Keratinocyte (primary cell): ENCODE data around the gene ITGB2. TPM values are rescaled to one million over a fixed set of nuclear protein-coding genes. Genes with fewer than 3 reads are reported as not detected.

Source experiments
- DNase-seq: peaks from one replicate; pipeline ENCODE4 v3.0.0-alpha.2; 2011; ENCODE audit warnings: low read depth, missing footprints, low spot score
- FAIRE-seq: peaks from 2 replicates; lab custom pipeline; 2011; peaks lifted over from hg19 to GRCh38; lab: Jason Lieb, UNC
- H2AFZ ChIP-seq: 2 replicates; pipeline ENCODE4 v1.6.0; 2012; ENCODE audit warnings: low read length, control low read depth, inconsistent platforms; ENCODE audit not compliant: control insufficient read depth
- H3K27ac ChIP-seq: 2 replicates; pipeline ENCODE4 v1.5.1; 2011; ENCODE audit warnings: low read length; ENCODE audit not compliant: control insufficient read depth, insufficient read depth
- H3K27me3 ChIP-seq: 3 replicates; pipeline ENCODE4 v1.6.0; 2011; ENCODE audit warnings: low read length; ENCODE audit not compliant: control insufficient read depth, insufficient read depth; ENCODE audit errors: extremely low read depth
- H3K36me3 ChIP-seq, 2 experiments: 2 replicates in 1 of 2; 3 replicates in 1 of 2; pipeline ENCODE4 v1.5.1; 2011; ENCODE audit warnings: low read length in 2 of 2, mild to moderate bottlenecking in 1 of 2; ENCODE audit not compliant: control insufficient read depth in 2 of 2, insufficient read depth in 2 of 2; ENCODE audit errors: extremely low read depth in 1 of 2
- H3K4me1 ChIP-seq: 3 replicates; pipeline ENCODE4 v1.5.1; 2011; ENCODE audit warnings: low read length; ENCODE audit not compliant: control insufficient read depth, insufficient read depth; ENCODE audit errors: extremely low read depth
- H3K4me2 ChIP-seq: 3 replicates; pipeline ENCODE4 v1.6.0; 2011; ENCODE audit warnings: low read depth, low read length; ENCODE audit not compliant: control insufficient read depth, insufficient read depth; ENCODE audit errors: extremely low read depth
- H3K4me3 ChIP-seq, 3 experiments: fragments of 200-600 bp in 1 of 3; sonication (generic) in 1 of 3; 2 replicates in 2 of 3; 3 replicates in 1 of 3; pipeline ENCODE4 v1.5.1; 2011 to 2016; ENCODE audit warnings: low read length in 3 of 3, mild to moderate bottlenecking in 3 of 3, control low read depth in 2 of 3, inconsistent platforms in 1 of 3, low read depth in 1 of 3, mixed read lengths in 1 of 3, mixed run types in 1 of 3, moderate library complexity in 1 of 3; ENCODE audit not compliant: control insufficient read depth in 2 of 3, insufficient read depth in 2 of 3; ENCODE audit errors: extremely low read depth in 1 of 3
- H3K79me2 ChIP-seq: 2 replicates; pipeline ENCODE4 v1.6.0; 2012; ENCODE audit warnings: low read length; ENCODE audit not compliant: control insufficient read depth, insufficient read depth
- H3K9ac ChIP-seq: 3 replicates; pipeline ENCODE4 v1.6.0; 2011; ENCODE audit warnings: low read length; ENCODE audit not compliant: control insufficient read depth, insufficient read depth; ENCODE audit errors: extremely low read depth
- H3K9me1 ChIP-seq: 3 replicates; pipeline ENCODE4 v1.6.0; 2011; ENCODE audit warnings: low read length; ENCODE audit not compliant: control insufficient read depth, insufficient read depth; ENCODE audit errors: extremely low read depth
- H3K9me3 ChIP-seq: 2 replicates; pipeline ENCODE4 v1.5.1; 2012; ENCODE audit warnings: low read depth, low read length; ENCODE audit not compliant: control insufficient read depth
- H4K20me1 ChIP-seq: 3 replicates; pipeline ENCODE4 v1.6.0; 2011; ENCODE audit warnings: low read length; ENCODE audit not compliant: control insufficient read depth, insufficient read depth; ENCODE audit errors: extremely low read depth
- CTCF ChIP-seq, 3 experiments: IDR thresholded peaks in 1 of 3; conservative IDR thresholded peaks in 1 of 3; optimal IDR thresholded peaks in 1 of 3; 2 replicates in 2 of 3; 3 replicates in 1 of 3; pipeline versions ENCODE3 to v1.5.1; 2011; ENCODE audit warnings: low read length in 3 of 3, mild to moderate bottlenecking in 3 of 3, moderate library complexity in 2 of 3, control low read depth in 1 of 3, inconsistent platforms in 1 of 3; ENCODE audit not compliant: insufficient read depth in 2 of 3; ENCODE audit errors: extremely low read depth in 1 of 3
- EZH2 ChIP-seq: IDR thresholded peaks from one replicate; pipeline ENCODE4 v1.6.1; 2012; ENCODE audit warnings: inconsistent platforms, mild to moderate bottlenecking, low read length, moderate library complexity
- dilution Hi-C: fragments of 300-500 bp; cut with MboI; formaldehyde crosslinking; loops from one replicate; pipeline ENCODE4 v1.7.0; 2020; ENCODE audit warnings: low sequenced_read_pairs; ENCODE audit not compliant: extremely low pct_ligation_motif_present
- polyA plus RNA-seq, 5 experiments: library from polyadenylated mRNA; depleted of rRNA in 3 of 5; stranded (reverse) in 3 of 5; stranded (forward) in 1 of 5; unstranded in 1 of 5; fragments of >200 nt; gene quantifications; 1 replicate in 1 of 5; 2 replicates in 3 of 5; 3 replicates in 1 of 5; pipeline versions ENCODE4 v1.2.1 to v1.2.3, GENCODE V29; 2011 to 2012; ENCODE audit warnings: missing spikeins in 2 of 5, low read depth in 1 of 5, low replicate concordance in 1 of 5

Gene ITGB2
- polyA plus RNA-seq, 1 donor (not counting 4 experiments of a cell fraction or from before 2014, with no cell fraction given), result 0.55 TPM

DNA sequence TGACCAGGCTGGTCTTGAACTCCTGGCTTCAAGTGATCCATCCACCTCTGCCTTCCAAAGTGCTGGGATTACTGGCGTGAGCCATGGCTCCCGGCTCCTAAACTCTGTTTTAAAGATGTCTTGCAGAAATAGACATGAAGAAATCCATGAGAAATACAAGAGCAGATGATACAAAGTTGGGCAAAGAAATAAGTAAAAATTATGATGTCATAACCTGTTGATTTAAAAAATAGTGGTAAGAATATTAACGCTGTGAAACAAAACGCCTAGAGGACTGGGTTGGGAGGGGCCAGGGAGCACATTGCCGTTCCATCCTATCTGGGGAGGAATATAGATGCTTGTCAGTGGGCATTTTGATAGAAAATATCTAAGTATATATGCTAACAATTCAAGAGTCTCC lies 1.2 kb upstream of the ITGB2 start:
- H3K9me3 ChIP-seq, result no peaks in the 10 kb centered on the region
- no peaks in the 10 kb centered on the region for H3K79me2 ChIP-seq
- H3K27me3 ChIP-seq, result peaks cover 12% of the 10 kb centered on the region
- H3K9ac ChIP-seq, result no peak overlapping the region
- no peak overlapping the region for H3K27ac ChIP-seq
- H4K20me1 ChIP-seq, result no peaks in the 10 kb centered on the region
- H2AFZ ChIP-seq, result no peak overlapping the region
- FAIRE-seq (no peak), DNase-seq (no peak)
- H3K4me3 ChIP-seq, result no peak overlapping the region
- no peak overlapping the region for H3K4me2 ChIP-seq
- peaks cover 29% of the 10 kb centered on the region for H3K4me1 ChIP-seq
- no peaks in the 10 kb centered on the region for H3K36me3 ChIP-seq
- TF ChIP-seq CTCF (optimal IDR thresholded peaks at IDR 0.05 in 1 of 3, IDR thresholded peaks at IDR 0.05 in 1 of 3, conservative IDR thresholded peaks at IDR 0.05 in 1 of 3; ENCODE audit: extremely low read depth in 1 of 3, insufficient read depth in 2 of 3, low read length in 3 of 3), result no peak
- no peak for TF ChIP-seq EZH2
- dilution Hi-C loops, result no loop called here
- no peaks in the 10 kb centered on the region for H3K9me1 ChIP-seq

GRCh38 chr21:44919913-44920693 lies 596 bp downstream of the ITGB2 start:
- no peak overlapping the region for H3K4me2 ChIP-seq
- FAIRE-seq, result no peak
- H3K79me2 ChIP-seq, result no peaks in the 10 kb centered on the region
- no peaks in the 10 kb centered on the region for H3K9me3 ChIP-seq
- no peak overlapping the region for H3K4me3 ChIP-seq
- H3K27ac ChIP-seq, result no peak overlapping the region
- no peak overlapping the region for H2AFZ ChIP-seq
- H3K9ac ChIP-seq, result no peak overlapping the region
- TF ChIP-seq CTCF (optimal IDR thresholded peaks at IDR 0.05 in 1 of 3, IDR thresholded peaks at IDR 0.05 in 1 of 3, conservative IDR thresholded peaks at IDR 0.05 in 1 of 3; ENCODE audit: extremely low read depth in 1 of 3, insufficient read depth in 2 of 3, low read length in 3 of 3), result no peak
- no peak for TF ChIP-seq EZH2
- H4K20me1 ChIP-seq, result no peaks in the 10 kb centered on the region
- H3K9me1 ChIP-seq, result no peaks in the 10 kb centered on the region
- no peaks in the 10 kb centered on the region for H3K36me3 ChIP-seq
- H3K4me1 ChIP-seq, result peaks cover 25% of the 10 kb centered on the region
- dilution Hi-C loops, result no loop called here
- no peak for DNase-seq
- H3K27me3 ChIP-seq, result peaks cover 12% of the 10 kb centered on the region
